ENCODE measurements around the gene KRTAP10-4.
"Not testable (repeated sequence)": the region's sequence is repeated elsewhere in the genome, so short reads cannot be mapped to it uniquely, and the experiment has no call there.

KRTAP10-4 gene

DNA sequence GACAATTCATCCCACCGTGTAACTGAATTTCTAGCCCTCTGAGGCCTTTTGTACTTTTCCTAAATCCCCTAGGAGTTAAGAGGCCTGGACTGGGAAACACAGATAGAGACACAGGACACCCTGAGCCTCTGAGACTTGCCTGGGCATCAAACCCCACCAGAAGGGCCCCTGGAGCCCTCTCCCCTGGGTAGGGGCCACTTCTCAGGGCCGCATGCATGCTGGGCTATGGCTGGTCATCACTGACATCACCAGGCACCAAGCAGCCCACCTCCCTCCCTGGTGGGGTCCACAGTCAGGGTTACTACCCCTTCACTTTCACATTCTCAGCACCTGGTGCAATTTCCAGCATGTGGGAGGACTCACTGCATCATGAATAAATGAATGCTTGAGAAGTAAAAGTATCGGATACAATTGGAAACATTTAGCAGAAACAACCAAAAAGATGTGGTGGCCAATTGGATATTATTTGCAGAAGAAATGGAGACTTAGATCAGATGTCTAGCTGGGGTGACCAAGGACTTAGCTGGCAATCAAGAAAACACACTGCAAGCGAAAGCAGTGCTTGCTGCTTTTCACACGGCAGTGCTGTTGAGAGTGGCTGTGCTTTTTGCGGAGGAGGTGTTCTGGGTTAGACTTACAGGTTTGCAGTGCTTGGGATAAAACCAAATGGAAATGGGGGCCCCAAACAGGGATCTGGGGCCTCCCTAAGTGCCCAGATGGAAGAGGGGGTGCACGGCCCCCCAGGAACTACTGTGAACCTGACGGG, 25.9 kb downstream of the KRTAP10-4 start:
- DNase-seq (ENCODE audit: low read depth), result no peak

DNA sequence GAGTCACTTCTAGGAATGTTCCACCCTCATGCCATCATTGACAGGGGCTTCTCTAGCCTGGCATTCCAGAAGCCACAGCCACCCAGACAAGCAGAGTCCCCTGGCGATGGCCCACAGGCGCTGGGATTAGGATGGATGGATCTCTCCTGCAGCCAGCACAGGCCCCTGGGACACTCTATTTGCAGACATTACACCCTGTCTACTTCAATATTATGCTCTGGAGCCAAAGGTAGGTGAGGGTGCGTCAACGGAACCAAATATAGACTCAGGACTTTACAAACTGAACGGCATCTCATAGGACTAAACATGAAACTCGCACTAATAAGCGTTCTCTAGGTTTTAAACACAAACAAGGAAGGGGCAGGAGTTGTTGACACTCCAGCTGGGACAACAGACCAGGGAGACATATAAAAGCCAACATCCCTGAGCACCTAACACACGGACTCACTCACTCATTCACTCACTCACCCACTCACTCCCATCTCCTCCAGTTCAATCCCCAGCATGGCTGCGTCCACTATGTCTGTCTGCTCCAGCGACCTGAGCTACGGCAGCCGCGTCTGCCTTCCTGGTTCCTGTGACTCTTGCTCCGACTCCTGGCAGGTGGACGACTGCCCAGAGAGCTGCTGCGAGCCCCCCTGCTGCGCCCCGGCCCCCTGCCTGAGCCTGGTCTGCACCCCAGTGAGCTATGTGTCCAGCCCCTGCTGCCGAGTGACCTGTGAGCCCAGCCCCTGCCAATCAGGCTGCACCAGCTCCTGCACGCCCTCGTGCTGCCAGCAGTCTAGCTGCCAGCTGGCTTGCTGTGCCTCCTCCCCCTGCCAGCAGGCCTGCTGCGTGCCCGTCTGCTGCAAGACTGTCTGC, 26.8 kb downstream of the KRTAP10-4 start, which contains the start of gene KRTAP10-7:
Gene KRTAP10-7 (plus strand): TSS at position 480 of the 861 bp plus-strand sequence. CDS start 25 bp downstream, at position 505.
- not testable (repeated sequence) for DNase-seq (ENCODE audit: low read depth)

DNA sequence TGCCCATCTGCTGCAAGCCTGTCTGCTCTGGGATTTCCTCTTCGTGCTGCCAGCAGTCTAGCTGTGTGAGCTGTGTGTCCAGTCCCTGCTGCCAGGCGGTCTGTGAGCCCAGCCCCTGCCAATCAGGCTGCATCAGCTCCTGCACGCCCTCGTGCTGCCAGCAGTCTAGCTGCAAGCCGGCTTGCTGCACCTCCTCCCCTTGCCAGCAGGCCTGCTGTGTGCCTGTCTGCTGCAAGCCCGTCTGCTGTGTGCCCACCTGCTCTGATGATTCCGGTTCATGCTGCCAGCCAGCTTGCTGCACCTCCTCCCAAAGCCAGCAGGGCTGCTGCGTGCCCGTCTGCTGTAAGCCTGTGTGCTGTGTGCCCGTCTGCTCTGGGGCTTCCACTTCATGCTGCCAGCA, 27.6 kb downstream of the KRTAP10-4 start:
- not testable (repeated sequence) for DNase-seq (ENCODE audit: low read depth)

DNA sequence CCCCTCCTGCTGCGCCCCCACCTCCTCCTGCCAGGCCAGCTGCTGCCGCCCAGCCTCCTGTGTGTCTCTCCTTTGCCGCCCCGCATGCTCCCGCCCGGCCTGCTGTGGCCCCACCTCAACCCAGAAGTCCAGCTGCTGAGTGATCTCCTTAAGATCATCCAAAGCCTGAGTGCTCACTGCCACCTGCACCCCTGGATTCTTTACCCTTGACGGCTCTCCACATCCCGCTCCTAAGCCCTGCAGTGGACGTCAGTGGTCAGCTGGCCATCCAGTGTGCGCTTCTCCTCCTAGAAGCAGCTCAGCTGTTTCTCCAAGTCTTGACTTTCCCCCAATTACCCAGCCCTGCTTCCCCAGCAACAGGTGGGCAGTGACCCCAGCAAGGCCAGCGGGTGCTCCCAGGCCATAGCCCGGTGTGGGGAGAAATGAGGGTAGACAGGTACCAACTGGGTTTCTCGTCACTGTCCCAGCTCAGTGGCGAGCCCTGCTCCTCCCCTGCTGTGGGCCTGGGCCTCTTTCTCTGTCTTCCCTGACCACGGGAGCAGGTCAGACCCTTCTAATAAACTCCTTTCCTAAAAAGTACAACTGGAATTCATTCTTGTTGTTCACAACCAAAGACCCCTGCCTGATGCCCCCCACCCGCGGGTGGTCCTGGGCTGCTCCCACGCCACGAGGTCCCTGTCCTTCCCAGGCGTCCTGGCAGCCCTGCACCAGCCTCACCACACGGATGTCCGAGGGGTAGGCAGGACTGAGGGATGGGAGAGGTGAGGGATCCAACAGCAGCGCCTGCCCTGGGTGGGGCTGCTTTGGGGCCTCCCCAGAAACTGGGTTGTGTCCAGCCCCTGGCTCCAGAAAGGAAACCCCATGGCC, 28.3 kb downstream of the KRTAP10-4 start:
- DNase-seq (ENCODE audit: low read depth), result no peak

DNA sequence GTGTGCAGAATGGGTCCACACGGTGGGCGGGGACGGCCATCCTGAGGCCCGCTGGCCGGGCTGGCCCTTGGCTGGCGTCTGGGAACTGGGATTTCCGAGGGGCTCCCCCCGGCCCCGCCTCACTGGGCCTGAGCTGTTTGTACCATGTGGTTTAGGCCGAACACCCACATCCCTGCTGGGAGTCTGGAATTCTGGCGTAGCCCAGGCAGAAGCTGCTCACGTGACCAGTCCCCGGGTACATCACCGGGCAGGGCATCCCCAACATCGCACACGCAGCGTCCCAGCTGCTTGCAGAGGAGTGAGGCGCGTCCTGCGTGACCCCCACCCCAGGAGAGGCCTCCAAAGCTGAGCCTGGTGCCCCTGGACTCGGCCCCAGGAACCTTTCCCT, 28.9 kb downstream of the KRTAP10-4 start:
- DNase-seq (ENCODE audit: low read depth), result no peak

DNA sequence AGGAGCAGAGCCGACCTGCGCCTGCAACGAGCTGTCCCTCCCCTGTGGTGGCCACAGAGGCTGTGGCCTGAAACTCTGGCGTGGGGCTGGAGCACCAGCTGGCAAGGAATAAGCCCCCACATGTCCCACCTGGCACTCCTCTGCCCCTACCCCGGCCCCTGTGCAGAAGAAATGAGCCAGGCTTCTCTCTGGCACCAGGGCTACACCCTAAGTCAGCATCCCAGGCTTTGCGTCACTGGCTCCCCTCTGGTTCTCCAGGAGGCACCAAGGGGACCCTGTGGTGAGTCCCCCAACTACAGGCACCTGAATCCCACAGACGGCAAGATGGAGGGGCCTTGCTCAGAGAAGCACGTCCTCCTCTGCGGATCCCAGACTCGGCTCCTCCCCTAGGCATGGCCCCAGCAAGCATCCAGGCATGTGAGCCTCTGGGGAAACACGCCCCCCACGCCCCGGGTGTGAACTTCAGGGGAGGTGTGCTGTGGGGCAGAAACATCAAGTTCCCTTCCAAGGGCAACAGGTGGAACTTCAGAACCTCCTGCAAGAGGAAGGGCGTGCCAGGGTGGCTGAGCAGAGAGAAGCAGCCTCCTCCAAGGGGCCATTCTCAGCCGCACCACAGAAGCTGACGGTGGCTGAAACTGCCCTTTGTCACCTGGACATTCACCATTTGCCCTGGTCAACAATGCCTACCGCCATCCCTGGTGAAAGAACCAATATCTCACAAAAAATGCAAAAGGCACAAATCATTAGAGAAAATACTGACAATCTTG, 29.8 kb downstream of the KRTAP10-4 start:
- DNase-seq (ENCODE audit: low read depth), result no peak

DNA sequence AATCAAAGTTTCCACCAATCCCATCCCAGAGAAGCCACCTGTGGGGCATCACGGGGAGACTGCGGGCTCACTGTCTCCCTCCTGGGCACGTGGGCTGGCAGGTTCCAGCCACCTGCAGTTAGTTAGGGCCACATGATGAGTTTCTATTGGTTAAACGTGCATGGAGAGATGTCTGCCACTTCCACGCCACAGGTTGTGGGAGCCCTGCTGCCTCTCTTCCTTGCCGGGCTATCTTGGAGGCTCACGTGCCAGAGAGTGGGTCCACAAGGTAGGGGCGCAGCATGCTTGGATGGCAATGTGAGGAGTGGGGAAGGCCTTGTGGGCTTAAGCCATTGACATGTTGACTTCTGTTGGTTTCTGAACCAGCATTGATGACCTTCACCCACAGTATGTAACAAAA, 30.4 kb downstream of the KRTAP10-4 start:
- no peak for DNase-seq (ENCODE audit: low read depth)

DNA sequence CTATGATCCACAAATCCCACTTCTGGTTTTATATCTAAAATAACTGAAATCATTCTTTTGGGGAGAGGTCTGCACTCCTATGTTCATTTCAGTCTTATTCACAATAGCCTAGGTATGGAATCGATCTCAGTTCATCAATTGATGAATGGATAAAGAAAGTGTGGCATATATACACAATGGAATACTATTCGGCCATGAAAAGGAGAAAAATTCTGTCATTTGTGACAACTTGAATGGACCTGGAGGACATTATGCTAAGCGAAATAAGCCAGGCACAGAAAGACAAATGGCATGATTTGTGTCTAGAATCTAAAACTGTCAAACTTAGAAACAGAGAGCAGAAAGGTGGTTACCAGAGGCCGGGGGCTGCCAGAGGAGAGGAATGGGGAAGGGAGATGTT, 33.0 kb downstream of the KRTAP10-4 start:
- DNase-seq (ENCODE audit: low read depth), result no peak

DNA sequence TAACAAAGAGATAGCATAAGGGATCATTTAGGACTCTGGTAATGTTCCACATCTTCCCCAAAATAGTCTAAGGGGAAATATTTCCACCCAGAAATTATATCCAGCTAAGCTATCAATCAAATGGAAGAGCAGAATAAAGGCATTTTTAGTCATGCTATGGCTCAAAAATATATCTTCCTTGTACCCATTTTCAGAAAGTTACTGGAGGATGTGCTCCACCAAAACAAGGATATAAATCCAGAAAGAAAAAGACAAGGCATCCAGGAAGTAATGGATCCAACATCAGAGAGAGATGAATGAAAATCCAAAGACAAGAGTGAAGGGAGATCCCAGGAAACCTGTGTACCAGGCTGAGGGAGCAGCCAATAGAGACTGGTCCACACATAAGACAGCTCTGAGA, 35.7 kb downstream of the KRTAP10-4 start:
- DNase-seq (ENCODE audit: low read depth), result no peak

DNA sequence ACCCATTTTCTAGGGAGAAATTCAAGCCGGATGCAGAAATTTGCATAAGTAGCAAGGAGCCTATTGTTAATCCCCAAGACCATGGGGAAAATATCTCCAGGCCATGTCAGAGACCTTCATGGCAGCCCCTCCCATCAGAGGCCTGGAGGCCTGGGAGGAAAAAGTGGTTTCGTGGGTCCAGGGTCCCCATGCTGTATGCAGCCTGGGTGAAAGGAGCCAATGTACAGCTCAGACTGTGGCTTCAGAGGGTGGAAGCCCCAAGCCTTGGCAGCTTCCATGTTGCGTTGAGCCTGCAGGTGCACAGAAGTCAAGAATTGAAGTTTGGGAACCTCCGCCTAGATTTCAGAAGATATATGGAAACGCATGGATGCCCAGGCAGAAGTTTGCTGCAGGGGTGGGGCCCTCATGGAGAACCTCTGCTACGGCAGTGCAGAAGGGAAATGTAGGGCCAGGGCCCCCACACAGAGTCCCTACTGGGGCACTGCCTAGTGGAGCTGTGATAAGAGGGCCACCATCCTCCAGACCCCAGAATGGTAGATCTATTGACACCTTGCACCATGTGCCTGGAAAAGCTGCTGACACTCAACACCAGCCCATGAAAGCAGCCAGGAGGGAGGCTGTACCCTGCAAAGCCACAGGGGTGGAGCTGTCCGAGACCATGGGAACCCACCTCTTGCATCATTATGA, 36.8 kb downstream of the KRTAP10-4 start:
- not testable (repeated sequence) for DNase-seq (ENCODE audit: low read depth)

DNA sequence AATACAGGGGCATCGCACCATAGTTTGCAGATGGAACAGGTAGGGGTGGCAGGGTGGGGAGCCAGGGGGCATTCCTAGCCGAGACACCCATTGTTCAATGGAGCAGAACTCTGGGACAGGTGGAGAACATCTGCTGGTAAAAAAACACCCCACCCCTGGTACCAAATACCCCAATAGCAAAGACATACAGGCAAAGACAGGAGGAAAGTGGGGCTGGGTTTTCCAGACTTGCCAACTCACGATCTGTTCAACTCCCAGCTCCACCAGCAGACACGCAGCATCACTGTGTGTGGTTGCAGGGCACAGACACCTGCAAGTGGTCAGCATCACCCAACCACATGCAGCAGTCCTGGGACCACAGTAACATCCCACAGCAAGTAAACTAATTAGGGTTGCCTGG, 38.0 kb downstream of the KRTAP10-4 start:
- no peak for DNase-seq (ENCODE audit: low read depth)

DNA sequence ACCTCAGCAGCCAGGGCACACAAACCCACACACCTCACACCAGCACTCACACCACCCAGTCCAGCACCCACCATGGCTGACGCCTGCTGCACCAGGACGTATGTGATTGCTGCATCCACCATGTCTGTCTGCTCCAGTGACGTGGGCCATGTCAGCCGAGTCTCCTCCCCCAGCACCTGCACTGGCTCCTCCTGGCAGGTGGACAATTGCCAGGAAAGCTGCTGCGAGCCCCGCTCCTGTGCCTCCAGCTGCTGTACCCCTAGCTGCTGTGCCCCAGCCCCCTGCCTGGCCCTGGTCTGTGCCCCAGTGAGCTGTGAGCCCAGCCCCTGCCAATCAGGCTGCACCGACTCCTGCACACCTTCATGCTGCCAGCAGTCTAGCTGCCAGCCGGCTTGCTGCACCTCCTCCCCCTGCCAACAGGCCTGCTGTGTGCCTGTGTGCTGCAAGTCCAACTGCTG, 38.5 kb downstream of the KRTAP10-4 start, which contains the start of gene KRTAP10-8:
Gene KRTAP10-8 (plus strand): TSS at position 51 of the 458 bp plus-strand sequence. CDS start 22 bp downstream, at position 73.
- DNase-seq (ENCODE audit: low read depth), result no peak

DNA sequence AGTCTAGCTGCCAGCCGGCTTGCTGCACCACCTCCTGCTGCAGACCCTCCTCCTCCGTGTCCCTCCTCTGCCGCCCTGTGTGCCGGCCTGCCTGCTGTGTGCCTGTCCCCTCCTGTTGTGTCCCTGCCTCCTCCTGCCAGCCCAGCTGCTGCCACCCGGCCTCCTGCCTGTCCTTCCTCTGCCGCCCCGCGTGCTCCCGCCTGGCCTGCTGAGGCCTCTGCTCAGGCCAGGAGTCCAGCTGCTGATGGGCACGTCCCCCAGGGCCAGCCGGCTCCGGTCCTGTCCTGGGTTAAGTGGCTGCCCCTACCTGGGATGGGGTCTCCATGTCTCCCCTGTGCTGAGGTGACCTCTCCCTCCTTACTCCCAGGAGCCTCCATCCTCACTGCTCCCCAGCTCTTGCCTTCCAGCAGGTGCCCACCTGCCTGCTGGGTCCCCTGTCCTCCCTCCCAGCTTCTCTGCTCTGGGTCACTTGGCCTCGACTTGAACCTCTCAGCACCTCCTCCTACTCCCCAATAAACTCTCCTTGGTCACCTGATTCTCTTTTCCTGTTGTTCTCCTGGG, 39.2 kb downstream of the KRTAP10-4 start:
- no peak for DNase-seq (ENCODE audit: low read depth)

DNA sequence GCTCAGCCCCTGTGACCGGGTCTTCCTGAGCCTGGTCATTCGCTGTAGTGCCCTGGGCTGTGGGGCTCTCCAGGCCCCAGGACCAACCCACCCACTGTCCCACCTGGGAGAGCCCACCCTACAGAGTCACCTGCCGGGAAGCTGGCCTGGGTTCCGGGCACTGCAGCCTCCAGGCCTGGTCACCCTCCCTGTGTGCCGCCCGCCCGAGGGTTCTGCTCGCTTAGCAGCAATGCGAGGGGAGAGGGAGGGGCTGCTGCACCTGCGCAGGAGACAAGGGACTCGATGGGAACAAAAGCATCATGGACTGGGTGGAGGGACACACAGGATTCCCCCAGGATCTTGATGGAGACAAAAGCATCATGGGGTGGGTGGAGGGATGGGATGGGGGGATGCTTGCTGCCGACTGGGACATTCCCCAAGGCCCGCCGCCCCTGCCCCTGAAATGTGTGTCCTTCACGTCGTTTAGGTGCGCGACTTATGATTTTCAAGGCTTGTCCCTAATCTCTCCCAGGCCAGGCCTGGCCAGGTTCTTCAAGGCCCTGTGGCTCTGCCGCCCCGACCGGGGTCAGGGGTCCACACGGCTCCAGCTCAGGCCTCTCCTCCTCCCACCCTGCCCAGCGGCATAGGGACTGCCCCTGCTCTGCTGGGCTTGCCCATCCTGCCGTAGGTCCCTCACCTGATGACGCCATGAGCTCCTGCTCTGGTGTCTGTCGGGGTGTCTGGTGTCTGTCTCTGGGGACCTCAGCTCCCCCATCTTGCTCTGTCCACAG, 40.0 kb downstream of the KRTAP10-4 start:
- no peak for DNase-seq (ENCODE audit: low read depth)

DNA sequence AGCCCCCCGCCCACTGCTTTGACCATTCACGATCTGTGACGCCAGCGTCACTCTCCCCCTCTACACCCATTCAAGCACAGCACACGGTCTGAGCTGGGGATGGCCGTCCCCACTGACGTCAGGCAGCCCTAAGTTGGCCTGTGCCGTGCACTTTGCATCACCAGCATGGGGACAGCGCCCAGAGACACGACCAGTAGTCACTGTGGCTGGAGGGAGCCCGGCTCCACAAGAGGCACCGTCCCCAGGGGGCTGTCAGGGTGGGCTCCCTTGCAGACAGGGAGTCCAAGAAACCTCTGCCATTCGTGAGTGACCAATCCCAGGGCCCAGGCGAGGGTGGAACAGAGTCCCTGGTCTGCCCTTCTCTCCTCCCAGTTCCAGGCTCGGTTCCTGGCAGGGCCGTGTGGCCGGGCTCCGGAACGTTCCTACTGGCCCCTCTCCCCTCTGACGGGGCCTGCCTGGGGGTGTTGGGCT, 40.7 kb downstream of the KRTAP10-4 start:
- DNase-seq (ENCODE audit: low read depth), result no peak

DNA sequence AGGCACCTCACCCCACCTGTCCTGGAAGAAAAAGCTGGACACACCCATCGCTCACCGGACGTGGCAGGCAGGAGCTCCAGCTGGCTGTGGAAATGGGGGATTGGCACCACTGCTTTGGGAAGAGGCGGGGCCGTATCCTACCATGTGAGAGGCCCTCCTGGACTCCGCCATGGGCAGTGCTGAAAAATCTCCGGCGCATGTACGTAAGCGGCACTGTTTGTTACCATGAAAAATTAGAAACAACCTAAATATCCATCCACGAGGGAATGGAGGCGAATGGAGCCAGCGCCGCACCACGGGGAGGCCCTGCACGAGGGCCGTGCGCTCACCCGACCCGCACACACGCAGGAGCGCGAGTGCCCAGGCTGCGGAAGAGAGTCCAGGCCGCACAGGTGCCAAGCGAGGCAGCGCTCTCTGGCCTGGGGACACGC, 41.4 kb downstream of the KRTAP10-4 start:
- no peak for DNase-seq (ENCODE audit: low read depth)

DNA sequence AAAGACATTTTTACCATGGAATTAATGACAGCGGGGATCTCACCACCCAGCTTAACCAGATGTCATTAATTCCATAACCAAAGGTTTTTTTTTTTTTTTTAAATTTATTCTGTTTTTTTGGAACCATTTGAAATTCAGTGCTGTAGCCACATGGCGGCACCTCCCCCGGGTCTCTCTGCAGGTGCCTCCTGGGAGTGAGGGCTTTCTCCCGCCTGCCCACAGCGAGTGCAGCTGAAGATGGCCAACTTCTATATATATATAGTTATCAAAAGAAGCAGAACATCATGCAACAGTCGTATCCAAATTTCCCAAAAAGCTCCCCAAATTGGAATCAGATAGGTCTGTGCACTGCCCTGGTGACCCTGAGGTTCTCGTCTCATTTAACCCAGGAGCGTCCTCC, 41.9 kb downstream of the KRTAP10-4 start:
- DNase-seq (ENCODE audit: low read depth), result no peak

DNA sequence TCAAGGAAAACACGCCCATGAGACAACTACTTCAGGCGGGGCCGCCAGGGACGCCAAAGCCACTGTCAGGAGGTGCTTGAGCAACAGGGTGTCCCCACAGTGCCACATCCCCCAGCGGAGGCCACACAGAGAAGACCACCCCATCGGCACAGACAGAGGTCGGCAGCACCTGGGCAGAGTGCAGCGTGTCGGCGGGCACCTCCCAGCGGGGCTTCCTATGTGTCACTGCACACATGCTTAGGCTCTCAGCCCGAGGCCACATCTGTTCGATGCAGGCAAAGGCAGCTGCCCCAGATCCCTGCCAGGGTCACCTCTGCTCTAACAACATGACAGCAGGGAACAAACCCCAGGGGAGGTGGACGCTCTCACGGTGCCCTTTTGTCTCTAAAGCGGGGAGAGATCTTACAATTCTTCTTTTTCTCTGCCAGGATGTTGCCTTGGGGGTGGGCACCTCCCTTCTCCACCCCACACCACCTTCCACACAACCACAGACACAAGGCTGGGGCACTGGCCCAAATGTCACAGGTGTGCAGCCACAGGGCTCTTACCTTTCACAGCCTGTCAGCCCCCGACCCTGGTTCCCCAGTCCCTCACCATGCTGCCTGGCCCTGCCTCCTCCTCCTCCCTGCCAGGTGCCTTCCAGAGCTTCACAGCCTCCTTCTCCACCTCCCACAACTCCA, 42.5 kb downstream of the KRTAP10-4 start:
- DNase-seq (ENCODE audit: low read depth), result no peak

DNA sequence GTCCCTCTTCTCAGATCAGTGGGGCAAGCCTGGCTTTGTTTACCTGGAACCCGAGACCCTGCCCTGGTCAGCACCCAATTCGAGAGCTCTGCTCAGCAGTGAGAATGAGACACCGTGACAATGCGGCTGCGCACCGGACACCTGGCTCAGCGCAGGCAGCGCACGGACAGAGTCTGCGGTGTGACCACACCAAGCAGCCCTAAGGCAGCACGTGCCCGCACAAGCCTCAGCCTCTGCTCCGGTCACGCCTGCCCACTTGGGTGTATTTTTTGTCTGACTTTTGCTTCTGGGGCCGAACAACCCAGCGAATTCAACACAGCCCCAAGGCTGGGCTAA, 43.0 kb downstream of the KRTAP10-4 start:
- no peak for DNase-seq (ENCODE audit: low read depth)

All from CMK (cell line).